GM21367 (cell line): Measurements from ENCODE around the gene CEACAM6.
"Not testable (repeated sequence)": the region's sequence is repeated elsewhere in the genome, so short reads cannot be mapped to it uniquely, and the experiment has no call there.

Source experiments
- ATAC-seq: cut with Tn5 transposase; IDR thresholded peaks from one replicate; pipeline ENCODE4 v1.9.1; 2021; ENCODE audit not compliant: unreplicated experiment

CEACAM6 gene

DNA sequence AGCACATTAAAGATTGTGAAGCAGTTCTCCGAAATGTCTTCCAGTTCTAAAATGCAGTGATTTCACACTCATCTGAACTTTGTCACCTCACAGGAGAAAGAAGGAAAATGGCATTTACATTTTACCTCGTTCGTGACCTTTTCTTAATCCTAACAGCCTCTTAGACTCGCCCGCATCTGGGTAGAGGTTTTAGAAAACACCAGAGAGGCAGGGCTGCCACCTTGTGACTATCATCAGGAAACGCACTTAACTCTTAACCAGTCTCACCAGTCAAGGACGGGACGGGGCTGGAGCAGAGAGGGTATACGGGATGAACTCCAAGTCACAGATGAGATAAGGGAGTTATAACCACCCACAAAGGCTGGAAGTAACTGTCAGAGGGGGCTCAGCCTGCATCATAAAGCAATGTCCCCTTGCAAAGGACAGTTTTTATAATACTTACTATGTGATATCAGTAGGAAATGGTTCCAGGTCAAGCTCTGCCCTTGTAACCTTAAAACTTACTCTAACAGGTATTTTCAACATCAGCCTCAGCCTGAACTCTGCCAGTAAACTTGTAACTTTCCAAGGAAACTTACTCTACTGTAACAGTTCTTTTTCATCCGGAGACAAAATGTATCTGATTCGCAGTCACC is 8.6 kb upstream of the CEACAM6 start:
- ATAC-seq, result no peak

DNA sequence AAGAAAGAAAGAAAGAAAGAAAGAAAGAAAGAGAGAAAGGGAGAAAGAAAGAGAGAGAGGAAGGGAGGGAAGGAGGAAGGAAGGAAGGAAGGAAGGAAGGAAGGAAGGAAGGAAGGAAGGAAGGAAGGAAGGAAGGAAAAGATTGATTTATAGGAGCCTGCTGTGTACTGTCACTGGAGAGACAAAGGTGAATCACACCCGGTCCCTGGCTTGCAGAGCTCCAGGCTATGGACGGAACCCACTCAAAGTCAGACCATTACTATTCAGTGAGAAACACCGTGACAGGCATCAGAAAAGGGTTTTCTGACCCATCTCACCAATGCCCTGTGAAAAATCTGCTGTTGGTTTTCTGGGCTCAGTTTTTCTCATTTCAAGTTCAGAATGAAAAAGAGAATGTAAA is 7.3 kb upstream of the CEACAM6 start:
- ATAC-seq, result no peak

DNA sequence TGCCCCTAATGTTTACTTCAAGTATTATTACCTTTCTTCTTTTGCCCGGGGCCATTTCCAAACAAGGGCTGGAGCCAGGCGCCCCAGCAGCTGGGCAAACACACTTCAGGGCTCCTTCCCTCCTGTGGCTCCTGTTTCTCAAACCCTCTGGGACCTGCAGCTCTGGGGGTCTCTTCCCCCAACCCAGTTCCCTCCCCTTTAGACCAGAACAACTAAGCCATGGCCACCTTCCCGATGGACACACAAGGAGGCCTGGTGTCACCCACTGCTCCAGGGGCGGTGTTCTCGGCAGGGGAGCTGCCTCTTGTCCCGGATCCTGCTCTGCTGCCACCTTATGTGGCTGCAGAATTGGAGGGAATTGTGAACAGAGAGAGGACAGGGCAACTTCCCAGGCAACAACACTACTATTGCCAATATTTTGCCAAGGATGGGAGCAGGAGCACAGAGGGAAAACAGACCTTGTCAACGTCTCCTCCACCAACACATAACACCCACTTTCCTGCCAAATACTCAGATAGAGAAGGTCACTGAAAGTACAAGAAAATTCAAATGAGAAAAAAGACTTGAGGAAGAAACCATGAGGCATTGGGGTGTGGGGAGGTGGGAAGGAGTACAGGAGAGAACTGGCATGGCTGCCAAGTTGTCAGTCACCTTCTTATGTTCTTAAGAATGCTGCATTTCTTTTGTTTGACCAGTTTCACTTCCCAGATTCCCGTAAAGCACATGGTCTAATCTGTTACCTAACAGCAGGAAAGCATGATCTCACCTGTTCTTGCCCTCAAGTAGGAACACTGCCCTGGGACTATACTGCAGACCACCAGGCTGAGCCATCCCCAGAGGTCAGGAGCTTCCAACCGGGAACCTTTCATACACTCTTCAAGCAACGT is 4.8 kb upstream of the CEACAM6 start:
- ATAC-seq, result not testable (repeated sequence)

DNA sequence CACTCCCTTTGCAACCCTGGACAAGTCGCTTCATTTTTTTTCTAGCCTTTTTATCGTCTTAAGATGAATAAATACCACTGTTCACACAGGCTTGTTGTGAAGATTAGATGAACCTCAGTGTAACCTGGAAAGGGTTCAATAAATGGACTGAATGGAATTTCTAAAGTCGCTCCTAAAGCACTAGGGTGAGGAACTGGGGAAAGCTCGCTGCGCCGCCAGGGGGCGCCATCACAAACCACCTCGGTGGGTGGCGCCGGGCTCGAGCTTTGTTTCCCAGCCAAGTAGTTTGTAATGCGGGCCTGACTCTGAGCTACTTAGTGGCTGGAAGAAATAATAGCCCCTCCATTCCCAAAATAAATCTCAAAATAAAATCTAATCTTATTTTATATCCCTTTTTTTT is 2.2 kb upstream of the CEACAM6 start:
- no peak for ATAC-seq

DNA sequence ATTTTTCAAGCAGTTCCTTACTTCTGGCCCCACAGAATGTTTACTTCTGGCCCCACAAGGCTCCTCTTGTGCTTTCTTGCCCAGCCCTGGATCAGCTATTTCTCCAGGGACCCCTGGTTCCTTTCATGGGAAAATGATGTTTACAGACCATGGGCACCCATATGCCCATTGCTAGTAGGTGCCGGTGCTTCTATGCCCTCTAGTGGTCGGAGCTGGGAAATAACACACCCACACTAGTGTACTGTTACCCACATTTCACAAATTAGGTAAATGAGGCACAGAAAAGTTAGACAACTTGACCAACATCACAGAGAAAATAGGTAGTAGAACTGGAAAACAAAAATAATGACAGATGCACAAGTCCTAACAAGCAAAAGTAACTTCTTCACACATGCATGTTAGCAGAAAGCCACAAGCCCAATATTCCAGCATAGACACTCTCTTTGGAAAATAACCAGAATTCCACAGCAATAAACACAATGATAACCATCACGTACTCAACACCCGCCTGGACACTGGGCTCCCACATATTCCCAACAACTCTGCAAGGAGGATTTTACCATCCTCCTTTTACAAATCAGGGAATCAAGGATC is 1.3 kb upstream of the CEACAM6 start:
- ATAC-seq, result no peak

DNA sequence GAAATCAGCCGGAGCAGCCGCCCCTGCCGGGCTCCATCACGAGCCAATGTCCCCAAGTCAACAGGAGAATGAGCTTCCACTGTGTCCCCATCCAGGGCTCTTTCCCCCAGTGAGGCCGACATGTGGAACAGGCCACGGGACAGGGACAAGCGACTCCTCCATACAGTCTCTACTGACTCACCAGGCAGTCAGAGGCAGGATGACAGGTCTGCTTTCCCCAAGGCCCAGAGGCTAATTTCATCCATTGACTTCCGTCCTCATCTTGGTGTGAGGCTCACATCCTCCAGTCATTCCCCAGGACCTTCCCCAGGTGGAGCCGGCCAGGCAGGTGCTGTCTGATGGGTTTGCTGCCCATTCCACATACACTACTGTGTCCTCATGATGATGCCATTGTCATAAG is 3.5 kb downstream of the CEACAM6 start:
- ATAC-seq, result no peak

DNA sequence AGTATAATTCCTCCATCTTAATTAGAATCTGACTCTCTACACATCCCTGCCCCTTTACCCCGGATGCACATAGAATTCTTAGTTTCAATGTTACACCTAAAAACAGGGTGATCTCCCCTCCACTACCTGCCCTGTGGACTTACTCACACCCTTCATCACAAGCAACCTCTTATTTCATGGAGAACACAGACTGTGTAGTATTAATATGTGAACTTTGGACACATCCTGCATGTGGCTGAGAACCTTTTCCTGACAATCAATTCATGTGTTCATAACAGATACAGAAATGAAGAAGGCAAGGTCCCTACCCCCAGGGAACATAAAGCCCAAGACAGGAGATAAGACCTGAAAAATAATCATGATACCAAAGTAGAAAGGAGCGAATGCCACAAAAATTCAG is 11.8 kb downstream of the CEACAM6 start:
- no peak for ATAC-seq

DNA sequence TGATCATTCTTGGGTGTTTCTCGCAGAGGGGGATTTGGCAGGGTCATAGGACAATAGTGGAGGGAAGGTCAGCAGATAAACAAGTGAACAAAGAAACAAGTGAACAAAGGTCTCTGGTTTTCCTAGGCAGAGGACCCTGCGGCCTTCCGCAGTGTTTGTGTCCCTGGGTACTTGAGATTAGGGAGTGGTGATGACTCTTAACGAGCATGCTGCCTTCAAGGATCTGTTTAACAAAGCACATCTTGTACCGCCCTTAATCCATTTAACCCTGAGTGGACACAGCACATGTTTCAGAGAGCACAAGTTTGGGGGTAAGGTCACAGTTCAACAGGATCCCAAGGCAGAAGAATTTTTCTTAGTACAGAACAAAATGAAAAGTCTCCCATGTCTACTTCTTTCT is 12.8 kb downstream of the CEACAM6 start:
- not testable (repeated sequence) for ATAC-seq

DNA sequence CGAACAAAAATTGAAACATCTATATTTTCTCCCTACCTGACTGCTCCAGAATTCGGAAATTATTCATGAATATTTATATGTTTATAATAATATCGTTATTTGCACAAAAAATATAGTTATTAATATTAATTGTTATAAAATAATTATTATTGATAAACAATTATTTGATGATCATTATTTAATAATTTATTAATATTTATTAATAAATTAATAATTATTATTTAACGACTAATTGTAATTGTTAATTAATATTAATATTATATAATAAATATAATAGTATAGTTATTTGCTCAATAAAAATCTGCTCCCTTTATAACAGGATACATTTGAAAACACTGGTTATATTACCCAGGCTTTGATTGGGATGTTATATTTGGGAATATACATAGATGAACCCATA is 14.3 kb downstream of the CEACAM6 start:
- no peak for ATAC-seq

DNA sequence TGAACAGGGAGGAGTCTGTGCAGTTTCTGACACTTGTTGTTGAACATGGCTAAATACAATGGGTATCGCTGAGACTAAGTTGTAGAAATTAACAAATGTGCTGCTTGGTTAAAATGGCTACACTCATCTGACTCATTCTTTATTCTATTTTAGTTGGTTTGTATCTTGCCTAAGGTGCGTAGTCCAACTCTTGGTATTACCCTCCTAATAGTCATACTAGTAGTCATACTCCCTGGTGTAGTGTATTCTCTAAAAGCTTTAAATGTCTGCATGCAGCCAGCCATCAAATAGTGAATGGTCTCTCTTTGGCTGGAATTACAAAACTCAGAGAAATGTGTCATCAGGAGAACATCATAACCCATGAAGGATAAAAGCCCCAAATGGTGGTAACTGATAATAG is 16.1 kb downstream of the CEACAM6 start:
- ATAC-seq, result no peak

DNA sequence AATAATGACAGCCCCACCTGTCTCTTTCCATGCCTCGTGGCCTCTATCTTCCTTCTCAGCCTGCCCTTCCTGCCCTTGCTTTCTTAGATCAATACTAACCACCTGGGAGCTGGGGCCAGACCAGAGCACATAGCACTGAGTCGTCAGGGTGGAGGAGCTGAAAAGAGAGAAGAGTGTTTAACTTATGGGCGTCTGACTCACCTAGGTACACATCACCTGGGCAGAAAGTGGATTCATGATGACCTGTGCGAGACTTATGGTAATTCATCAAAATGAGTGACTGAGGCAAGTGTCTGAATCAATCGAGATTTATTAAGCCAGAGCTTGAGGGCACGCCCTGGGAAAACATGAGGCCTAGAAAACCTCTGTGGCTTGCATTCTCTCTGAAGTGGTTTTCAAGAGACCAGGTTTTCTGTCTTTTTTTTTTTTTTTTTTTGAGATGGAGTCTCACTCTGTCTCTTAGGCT is 19.2 kb downstream of the CEACAM6 start:
- no peak for ATAC-seq

DNA sequence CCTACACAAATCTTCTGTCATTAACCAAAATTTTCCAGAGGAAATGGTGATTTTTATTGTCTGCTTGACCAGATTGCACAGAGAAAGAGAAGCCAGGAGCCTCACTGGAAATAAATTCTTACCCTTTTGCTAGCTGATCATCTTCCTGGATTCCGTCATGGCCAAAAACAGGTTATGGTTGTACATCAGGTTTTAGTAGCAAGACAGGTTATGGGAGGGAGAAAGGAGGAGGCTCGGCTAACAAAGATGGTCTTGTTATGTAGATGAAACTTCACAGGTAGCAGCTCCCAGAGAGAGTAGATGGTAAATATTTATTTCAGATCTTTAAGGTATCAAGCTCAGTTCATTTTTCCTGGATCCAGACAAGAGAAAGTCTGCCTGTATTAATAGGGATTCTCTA is 21.4 kb downstream of the CEACAM6 start:
- no peak for ATAC-seq

DNA sequence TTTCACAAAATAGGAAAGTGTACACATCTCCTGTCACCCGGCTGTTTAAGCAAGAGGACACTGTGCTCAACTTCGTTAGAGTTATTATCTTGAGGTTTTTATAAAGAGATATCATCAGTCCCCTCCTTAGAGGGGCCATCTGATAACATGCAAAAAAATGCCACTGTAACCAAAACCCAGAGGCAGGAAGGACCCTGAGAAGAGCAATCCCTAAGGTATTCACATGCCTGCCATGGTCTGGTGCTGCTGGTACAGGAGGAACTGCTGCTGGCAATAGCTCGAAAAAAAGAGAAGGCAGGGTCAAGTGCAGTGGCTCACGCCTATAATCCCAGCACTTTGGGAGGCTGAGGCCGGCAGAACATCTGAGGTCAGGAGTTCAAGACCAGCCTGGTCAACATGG is 28.3 kb downstream of the CEACAM6 start:
- ATAC-seq, result no peak

DNA sequence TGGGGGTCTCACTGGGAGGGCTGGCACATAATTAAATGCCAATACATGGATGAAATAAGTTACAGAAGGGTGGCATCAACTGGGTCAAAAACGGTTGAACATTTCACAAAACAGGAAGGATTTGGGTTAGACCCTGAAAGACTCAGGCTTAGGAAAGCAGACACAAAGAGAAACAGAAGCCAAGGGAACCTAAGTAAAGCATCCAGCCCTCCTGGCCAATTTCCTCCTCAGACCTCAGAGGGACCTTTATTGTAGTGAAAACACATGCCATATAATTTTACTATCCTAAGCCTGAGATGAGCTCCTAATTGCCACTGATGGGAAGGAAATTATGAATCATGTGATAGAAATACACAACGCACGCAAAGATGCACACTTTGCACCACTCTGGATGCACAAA is 29.0 kb downstream of the CEACAM6 start:
- no peak for ATAC-seq

DNA sequence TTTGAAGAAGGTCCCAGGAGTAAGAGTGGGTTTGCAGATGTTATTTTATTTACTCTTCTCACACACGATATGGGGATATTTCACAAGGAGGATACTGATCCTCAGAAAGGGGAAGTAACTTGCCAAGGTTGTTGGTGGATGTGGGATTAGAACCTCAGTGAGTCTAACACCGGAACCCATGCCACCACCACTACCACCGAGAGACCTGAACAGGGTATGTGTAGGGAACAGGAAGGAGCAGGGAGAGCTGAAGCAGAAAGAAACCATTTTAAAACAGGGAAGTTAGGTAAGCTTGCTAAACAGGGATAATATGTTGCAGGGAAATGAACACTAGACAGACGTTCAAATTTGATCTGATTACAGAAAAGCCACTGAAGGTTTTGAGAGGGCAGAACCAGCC is 29.4 kb downstream of the CEACAM6 start:
- no peak for ATAC-seq

DNA sequence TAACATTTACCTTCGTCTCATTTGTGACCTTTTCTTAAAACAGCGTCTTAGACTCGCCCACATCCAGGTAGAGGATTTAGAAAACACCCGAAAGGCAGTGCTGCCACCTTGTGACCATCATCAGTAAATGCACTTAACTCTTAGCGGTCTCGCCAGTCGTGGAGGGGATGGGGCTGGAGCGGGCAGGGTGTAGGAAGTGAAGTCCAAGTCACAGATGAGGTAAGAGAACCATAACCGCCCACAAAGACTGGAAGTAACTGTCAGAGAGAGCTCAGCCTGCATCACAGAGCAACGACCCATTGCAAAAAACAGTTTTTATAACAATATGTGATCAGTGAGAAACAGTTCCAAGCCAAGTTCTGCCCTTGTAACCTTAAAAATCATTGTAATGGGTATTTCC is 30.3 kb downstream of the CEACAM6 start:
- ATAC-seq, result no peak

DNA sequence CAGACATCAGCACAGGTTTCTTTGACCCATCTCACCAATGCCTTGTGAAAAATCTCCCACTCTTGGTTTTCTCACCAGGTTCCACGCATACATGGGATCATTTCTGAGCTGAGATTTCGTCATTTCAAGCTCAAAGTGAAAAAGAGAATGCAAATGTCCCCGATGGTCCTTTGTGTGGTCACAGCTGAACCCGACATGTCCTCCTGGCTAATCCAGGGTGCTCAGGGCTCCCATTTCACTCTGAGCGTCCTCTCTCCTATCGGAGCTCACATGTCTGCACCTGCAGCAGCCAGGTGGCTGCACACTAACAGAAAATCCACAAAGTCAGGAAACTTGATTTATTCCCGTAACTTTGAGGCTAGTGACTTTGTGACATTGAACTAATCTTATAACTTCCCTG is 31.7 kb downstream of the CEACAM6 start:
- ATAC-seq, result no peak

DNA sequence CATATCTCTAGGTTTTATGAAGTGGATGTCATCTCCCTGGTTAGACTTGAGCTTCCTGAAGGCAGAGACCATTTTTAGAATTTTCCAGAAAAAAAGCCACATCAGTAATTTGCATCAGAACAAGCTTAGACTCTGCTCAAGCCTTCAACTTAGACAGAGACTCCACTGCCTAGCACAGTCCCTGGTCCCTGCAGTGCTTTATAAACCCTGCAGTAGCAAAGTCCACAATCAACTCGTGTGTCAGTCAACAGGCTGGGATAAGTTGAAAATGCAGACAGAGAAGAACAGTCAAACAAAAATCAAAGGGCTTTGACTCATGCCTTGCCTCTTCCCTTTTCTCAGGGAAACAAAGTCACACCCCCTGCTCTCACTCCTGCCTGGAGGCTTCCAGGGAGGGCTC is 33.2 kb downstream of the CEACAM6 start:
- not testable (repeated sequence) for ATAC-seq

DNA sequence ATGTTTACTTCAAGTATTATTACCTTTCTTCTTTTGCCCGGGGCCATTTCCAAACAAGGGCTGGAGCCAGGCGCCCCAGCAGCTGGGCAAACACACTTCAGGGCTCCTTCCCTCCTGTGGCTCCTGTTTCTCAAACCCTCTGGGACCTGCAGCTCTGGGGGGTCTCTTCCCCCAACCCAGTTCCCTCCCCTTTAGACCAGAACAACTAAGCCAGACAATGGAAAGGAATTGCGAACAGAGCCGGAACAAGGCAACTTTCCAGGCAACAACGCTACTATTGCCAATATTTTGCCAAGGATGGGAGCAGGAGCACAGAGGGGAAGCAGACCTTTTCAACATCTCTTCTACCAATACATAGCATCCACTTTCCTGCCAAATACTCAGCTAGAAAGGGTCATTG is 33.7 kb downstream of the CEACAM6 start:
- not testable (repeated sequence) for ATAC-seq

DNA sequence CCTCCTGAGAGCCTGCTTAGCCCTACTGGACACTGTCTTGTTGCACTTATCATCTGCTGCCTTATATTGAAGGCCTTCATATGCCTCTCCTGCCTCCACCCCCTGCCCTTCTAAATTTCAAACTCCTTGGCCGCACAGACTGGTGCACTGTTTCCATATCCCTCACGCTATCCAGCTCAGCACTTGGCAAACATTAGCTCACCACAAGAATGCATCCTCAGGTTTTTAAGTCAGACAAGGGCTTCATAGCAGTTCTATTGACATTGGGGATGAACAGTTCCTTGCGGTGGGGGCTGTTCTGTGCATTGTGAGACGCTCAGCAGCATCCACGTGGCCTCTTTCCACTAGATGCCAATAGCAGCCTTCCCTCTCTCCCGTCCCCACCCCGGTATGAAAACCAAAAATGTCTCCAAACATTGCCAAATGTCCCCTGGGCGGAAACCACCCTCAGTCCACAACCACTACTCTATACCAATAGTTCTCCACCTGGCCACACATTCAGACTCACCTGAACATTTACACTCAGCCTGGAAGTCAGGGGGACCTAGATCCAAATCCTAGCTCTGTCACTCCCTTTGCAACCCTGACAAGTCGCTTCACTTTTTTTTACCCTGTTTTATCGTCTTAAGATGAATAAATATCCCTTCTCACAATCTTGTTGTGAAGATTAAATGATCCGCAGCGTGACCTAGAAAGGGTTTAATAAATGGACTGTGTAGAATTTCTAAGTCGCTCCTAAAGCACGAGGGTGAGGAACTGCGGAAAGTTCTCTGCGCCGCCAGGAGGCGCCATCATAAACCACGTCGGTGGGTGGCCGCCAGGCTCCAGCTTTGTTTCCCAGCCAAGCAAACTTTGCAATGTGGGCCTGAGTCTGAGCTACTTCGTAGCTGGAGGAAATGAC is 37.4 kb downstream of the CEACAM6 start:
- no peak for ATAC-seq

DNA sequence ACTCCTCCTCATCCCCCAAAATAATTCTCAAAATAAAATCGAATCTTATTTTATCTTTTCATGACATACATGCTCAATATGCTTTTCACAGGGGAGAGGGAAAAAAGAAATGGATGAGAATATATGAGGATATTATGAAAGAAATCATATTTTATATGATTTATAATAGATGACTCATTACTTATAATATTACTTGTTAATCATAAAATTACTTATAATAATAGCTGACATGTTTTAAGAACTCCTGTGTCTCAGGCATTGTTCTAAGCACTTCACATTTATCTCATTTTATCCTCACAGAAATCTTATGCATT is 38.0 kb downstream of the CEACAM6 start:
- no peak for ATAC-seq
